Activated CD4-positive, alpha-beta T cell treated with anti-CD3 and anti-CD28 coated beads for 36 hours (primary cell): Measurements from ENCODE around the gene PSMB8. TPM values are rescaled to one million over a fixed set of nuclear protein-coding genes. Genes with fewer than 3 reads are reported as not detected.

Source experiments
- ATAC-seq: fragments of 200-7000 bp; cut with Tn5 transposase; one replicate; pipeline ENCODE4 v1.10.0; 2021; ENCODE audit warnings: mild to moderate bottlenecking, moderate library complexity
- CTCF ChIA-PET: fragments of 350-600 bp; sonication (Branson Sonifier 250); formaldehyde crosslinking; loops from one replicate; lab custom pipeline; 2021; ENCODE audit warnings: antibody characterized with exemption; lab: Charles Lee
- POLR2A ChIA-PET: fragments of 350-600 bp; sonication (Branson Sonifier 250); formaldehyde crosslinking; loops from one replicate; lab custom pipeline; 2021; ENCODE audit warnings: antibody characterized with exemption, inconsistent platforms; lab: Charles Lee
- DNase-seq: peaks from one replicate; pipeline ENCODE4 v3.0.0-alpha.2; 2020
- H3K27ac Mint-ChIP-seq: one replicate; pipeline ENCODE4 v1.8.0; 2021; ENCODE audit warnings: mixed read lengths
- H3K27me3 Mint-ChIP-seq: one replicate; pipeline ENCODE4 v1.8.0; 2021; ENCODE audit warnings: mixed read lengths
- H3K36me3 Mint-ChIP-seq: one replicate; pipeline ENCODE4 v1.8.0; 2021; ENCODE audit warnings: low read depth, mixed read lengths
- H3K4me1 Mint-ChIP-seq: one replicate; pipeline ENCODE4 v1.8.0; 2021; ENCODE audit warnings: mixed read lengths
- H3K4me3 Mint-ChIP-seq: one replicate; pipeline ENCODE4 v1.8.0; 2021; ENCODE audit warnings: mild to moderate bottlenecking, moderate library complexity, mixed read lengths
- H3K9me3 Mint-ChIP-seq: one replicate; pipeline ENCODE4 v1.8.0; 2021; ENCODE audit warnings: low read depth, mixed read lengths
- intact Hi-C, 2 experiments: fragments of 100-400 bp; cut with DNase I in 1 of 2; cut with micrococcal nuclease in 1 of 2; formaldehyde crosslinking; loops; one replicate each; pipeline versions ENCODE4 v1.14.2 to v1.15.1; 2022 to 2024; cut with DNase I, micrococcal nuclease
- total RNA-seq, 2 experiments: library from RNA; stranded (reverse); gene quantifications; one replicate each; pipeline ENCODE4 v1.2.3, GENCODE V29; 2021

PSMB8 gene
- total RNA-seq, 2 experiments from 2014 or later = 238 to 338 TPM

DNA sequence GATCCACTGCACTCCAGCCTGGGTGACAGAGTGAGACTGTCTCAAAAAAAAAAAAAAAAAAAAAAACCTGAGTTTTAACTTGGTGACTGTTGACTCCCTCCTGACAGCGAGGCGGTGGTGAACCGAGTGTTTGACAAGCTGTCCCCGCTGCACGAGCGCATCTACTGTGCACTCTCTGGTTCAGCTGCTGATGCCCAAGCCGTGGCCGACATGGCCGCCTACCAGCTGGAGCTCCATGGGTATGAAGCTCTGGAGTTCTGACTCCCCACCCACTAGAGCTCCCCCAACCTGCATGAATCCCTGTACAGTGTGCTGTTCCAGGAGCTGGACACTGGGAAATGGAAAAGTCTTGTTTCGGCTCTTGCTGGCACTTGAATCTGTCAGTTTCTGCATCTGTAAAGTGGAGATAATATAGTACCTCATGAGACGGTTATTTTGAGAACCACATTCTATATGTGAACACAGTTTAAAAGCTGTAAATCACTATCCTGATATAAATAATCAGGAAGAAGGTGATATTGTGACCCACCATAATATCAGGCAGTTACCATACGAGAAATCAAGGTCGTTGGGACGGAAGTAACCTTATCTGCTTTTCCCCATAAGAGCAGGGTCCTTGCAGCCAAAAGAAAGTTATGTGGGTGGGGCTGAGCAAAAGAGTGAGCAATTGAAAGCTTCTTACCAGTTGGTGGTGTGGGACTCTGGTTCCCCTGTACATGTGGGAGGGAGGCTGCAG is 13.5 kb upstream of the PSMB8 start:
- CTCF ChIA-PET = interaction anchor here (0.6 to 8.0 kb wide), 14 partner anchors 8 to 1818 kb away, joined by 3 to 240 read pairs (median 3); partner anchors contain the start of genes HLA-DMA, PSMB8 and TAP2
- H3K27ac Mint-ChIP-seq = peak overlapping the region; percentile 74
- H3K4me1 Mint-ChIP-seq = peaks cover 55% of the 10 kb centered on the region
- H3K9me3 Mint-ChIP-seq = no peaks in the 10 kb centered on the region
- peaks cover 80% of the 10 kb centered on the region for H3K36me3 Mint-ChIP-seq
- H3K4me3 Mint-ChIP-seq = peak overlapping the region; percentile 6
- no peaks in the 10 kb centered on the region for H3K27me3 Mint-ChIP-seq
- ATAC-seq = no peak
- DNase-seq = no peak
- intact Hi-C loops = loop anchor here in 1 of 2 experiments (1.0 kb wide), 1 partner anchor 8 kb away; no protein-coding TSS in a partner anchor
- POLR2A ChIA-PET = interaction anchor here (1.1 to 1.8 kb wide), 3 partner anchors 19 to 117 kb away, joined by 3 to 11 read pairs (median 3); partner anchors contain the start of gene TAP2

DNA sequence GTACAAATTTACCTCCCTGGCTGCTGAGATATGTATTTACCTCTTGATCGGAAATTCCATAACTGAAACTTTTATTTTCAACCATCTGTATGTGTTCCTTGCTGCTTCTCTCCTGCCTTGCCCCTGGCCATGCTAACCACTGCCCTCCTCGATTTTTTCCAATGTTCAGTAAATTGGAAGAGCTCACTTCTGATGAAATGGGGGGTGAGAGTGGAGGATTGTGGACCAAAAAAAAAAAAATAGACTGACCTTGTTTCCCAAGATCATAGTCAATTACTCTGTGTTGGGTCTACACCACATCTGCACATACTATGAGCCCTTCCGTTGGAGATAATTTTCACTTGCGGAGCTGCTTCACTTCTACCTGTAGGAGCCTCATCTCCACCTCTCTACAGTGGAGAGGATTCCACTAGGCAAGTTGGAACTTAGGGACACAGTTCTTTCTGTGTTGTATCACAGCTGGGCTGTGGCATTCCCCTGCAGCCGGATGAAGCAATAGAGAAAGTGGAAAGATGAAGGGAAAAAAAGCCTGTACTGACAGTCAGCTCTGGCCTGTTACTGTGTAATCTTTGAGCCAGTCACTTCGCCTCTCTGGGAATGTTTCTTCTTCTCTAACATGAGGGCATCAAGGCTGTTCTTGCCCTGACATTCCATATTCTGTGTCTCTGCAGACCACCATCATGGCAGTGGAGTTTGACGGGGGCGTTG is 11.8 kb upstream of the PSMB8 start:
- peaks cover 59% of the 10 kb centered on the region for H3K4me1 Mint-ChIP-seq
- ChIA-PET CTCF (interaction anchor here (0.5 to 8.0 kb wide), 14 partner anchors 9 to 370 kb away, joined by 3 to 240 read pairs (median 4); partner anchors contain the start of genes PSMB8 and TAP2), POLR2A (interaction anchor here (0.5 to 4.2 kb wide), 5 partner anchors 11 to 434 kb away, joined by 3 to 65 read pairs (median 57); partner anchors contain the start of genes PFDN6, PSMB8, TAP2 and WDR46)
- peak overlapping the region; percentile 99 for H3K27ac Mint-ChIP-seq
- H3K9me3 Mint-ChIP-seq = no peaks in the 10 kb centered on the region
- ATAC-seq (no peak), DNase-seq (no peak)
- intact Hi-C loops = loop anchor here (2.0 kb wide), 2 partner anchors 115 to 1235 kb away; partner anchors contain the start of gene PRRC2A (in 1 of the 2)
- H3K27me3 Mint-ChIP-seq = no peaks in the 10 kb centered on the region
- H3K36me3 Mint-ChIP-seq = peaks cover 85% of the 10 kb centered on the region
- H3K4me3 Mint-ChIP-seq = peak overlapping the region; percentile 100

DNA sequence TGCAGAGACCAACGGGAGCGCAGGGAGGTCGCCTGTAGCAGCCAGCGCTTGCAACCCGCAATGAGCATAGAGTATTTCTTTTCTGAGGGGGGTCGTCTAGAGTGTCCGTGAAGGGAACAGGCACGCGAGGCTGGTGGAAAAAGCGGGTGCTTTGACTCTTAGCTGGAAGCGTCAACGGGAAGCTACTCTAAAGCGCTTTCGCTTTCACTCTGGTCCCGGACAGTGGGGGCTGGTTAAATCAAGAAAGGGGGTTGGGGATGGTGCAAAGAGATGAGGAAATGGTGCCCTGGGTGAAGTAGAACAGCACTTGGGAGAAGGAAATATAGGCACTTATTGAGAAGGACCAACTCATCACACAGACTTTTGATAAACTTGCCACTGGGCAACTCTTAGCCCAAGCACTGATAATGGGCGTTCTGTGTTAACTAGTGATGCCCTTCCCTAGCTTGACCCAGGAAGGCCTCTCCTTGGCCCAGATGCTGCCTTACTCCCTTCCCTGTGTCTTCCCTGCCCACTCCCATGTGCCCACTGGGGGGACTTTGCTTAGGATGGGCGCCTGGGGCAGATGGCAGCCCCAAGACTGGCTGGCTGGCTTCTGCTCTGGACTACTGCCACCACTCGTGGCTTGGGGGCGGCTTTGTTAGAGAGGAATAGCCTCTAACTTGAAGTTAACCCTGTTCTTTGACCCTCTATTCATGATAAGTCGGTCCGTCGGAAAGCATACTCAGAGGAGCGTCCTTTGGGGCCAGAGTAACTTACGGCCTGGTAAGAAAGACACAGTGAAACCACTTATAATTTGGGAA is 10.7 kb upstream of the PSMB8 start:
- intact Hi-C loops = loop anchor here (1.0 to 5.0 kb wide), 11 partner anchors 10 to 1234 kb away; partner anchors contain the start of genes TAP2 (in 2 of the 2), BRD2 (in 1 of the 2), CUTA (in 1 of the 2) and PHF1 (in 1 of the 2)
- H3K4me3 Mint-ChIP-seq = peak overlapping the region; percentile 100
- H3K9me3 Mint-ChIP-seq = no peaks in the 10 kb centered on the region
- H3K36me3 Mint-ChIP-seq = peaks cover 90% of the 10 kb centered on the region
- H3K4me1 Mint-ChIP-seq = peaks cover 64% of the 10 kb centered on the region
- H3K27ac Mint-ChIP-seq = peak overlapping the region; percentile 99
- no peaks in the 10 kb centered on the region for H3K27me3 Mint-ChIP-seq
- ChIA-PET POLR2A (interaction anchor here (0.6 to 4.2 kb wide), 7 partner anchors 10 to 117 kb away, joined by 3 to 65 read pairs (median 10); partner anchors contain the start of genes BRD2, PSMB8 and TAP2), CTCF (interaction anchor here (0.7 to 8.0 kb wide), 9 partner anchors 10 to 441 kb away, joined by 4 to 240 read pairs (median 7); partner anchors contain the start of genes HLA-DMA, PSMB8 and TAP2)
- DNase-seq = peak; percentile 72
- peak; percentile 21 for ATAC-seq

DNA sequence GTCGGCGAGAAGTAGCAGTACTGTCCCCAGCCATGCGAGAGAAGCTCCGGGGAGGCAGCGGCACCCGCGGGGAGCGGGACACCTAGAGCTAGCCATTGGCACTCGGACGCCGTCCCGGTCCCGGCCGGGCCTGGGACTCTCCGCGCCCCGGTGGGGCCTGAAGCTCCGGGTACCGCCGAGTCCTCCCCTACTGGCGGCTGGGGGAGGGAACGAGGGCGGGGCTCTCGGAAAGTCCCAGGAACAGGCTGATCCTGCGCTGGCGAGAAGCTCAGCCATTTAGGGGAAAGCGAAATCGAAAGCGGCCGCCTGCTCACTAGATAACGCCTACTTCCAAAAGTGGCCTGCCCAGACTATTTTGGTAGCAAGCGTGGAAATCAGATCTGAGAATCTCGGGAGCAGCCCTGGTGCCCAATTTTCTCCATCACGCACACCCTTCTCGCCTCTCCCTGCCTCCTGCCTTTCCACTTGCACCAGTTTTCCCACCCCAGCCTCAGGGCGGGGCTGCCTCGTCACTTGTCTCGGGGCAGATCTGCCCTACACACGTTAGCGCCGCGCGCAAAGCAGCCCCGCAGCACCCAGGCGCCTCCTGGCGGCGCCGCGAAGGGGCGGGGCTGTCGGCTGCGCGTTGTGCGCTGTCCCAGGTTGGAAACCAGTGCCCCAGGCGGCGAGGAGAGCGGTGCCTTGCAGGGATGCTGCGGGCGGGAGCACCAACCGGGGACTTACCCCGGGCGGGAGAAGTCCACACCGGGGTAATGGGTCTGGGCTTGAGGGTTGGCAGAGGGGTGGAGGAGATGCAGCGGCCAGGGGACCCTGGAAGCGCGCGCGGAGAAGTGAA is 9.9 kb upstream of the PSMB8 start, which contains the start of the genes PSMB9 and TAP1:
Gene PSMB9 (plus strand): TSS at position 652 of the 835 bp plus-strand sequence. CDS start 38 bp downstream, at position 690.
Gene TAP1 (minus strand): TSS at position 164 of the 835 bp plus-strand sequence. CDS start 68 bp downstream, at position 96.
- intact Hi-C loops = loop anchor here (1.0 to 5.0 kb wide), 16 partner anchors 9 to 1233 kb away; partner anchors contain the start of genes PSMB8 (in 2 of the 2), TAP2 (in 2 of the 2), ATF6B (in 1 of the 2) and BRD2 (in 1 of the 2)
- ATAC-seq (peak; percentile 84), DNase-seq (peak; percentile 98)
- Mint-ChIP-seq H3K4me3 (peak within 1 kb of the TSS; percentile 100), H3K27me3 (no peaks in the 10 kb centered on the region), H3K4me1 (peaks cover 62% of the 10 kb centered on the region), H3K9me3 (no peaks in the 10 kb centered on the region), H3K36me3 (peaks cover 89% of the 10 kb centered on the region), H3K27ac (peak within 1 kb of the TSS; percentile 99)
- ChIA-PET CTCF (interaction anchor here (0.7 to 8.0 kb wide), 11 partner anchors 12 to 440 kb away, joined by 3 to 240 read pairs (median 5); partner anchors contain the start of genes HLA-DMA, PSMB8 and TAP2), POLR2A (interaction anchor here (0.7 to 4.2 kb wide), 12 partner anchors 9 to 1307 kb away, joined by 3 to 65 read pairs (median 4); partner anchors contain the start of genes PFDN6, PSMB8, TAP2 and WDR46)

DNA sequence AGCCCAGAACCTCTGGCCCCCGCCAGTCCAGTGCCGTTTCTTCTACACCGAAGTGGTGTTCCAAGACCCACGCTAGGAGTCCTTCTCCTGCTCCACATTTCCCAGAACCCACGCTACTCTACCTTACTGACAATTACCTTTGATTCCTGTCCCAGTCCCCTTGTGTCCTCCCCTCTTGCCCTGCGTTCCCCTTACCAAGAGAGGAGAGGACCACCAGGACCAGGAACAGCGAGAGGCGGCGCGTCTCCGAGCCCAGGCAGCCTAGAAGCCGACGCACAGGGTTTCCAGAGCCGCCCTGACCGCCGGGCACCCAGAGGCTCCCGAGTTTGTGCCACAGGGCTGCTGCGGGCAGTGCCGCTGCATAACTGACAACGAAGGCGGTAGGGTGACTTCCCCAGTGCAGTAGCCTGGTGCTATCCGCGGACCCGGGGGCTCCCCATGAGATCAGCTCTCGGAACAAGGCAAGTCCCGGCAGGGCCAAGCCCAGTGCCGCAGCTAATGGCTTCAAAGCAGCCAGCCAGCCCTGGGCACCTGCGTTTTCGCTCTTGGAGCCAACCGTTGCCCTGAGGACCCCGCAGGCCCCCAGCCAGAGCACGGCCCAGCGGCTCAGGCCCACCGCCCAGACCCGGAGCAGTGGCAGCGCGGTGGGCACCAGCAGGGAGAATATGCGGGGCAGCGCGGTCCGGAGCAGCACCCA is 9.1 kb upstream of the PSMB8 start:
- peak; percentile 39 for ATAC-seq
- ChIA-PET CTCF (interaction anchor here (0.9 to 8.0 kb wide), 8 partner anchors 11 to 132 kb away, joined by 3 to 240 read pairs (median 8); partner anchors contain the start of genes HLA-DMA, PSMB8 and TAP2), POLR2A (interaction anchor here (0.5 to 4.2 kb wide), 12 partner anchors 8 to 1306 kb away, joined by 3 to 65 read pairs (median 4); partner anchors contain the start of genes PFDN6, PSMB8, TAP2 and WDR46)
- peaks cover 62% of the 10 kb centered on the region for H3K4me1 Mint-ChIP-seq
- peaks cover 89% of the 10 kb centered on the region for H3K36me3 Mint-ChIP-seq
- no peaks in the 10 kb centered on the region for H3K9me3 Mint-ChIP-seq
- H3K4me3 Mint-ChIP-seq = peak overlapping the region; percentile 100
- no peaks in the 10 kb centered on the region for H3K27me3 Mint-ChIP-seq
- peak; percentile 82 for DNase-seq
- intact Hi-C loops = loop anchor here (1.0 to 5.0 kb wide), 10 partner anchors 9 to 1114 kb away; partner anchors contain the start of genes ATF6B (in 1 of the 2), CUTA (in 1 of the 2), PHF1 (in 1 of the 2) and PSMB8 (in 1 of the 2)
- peak overlapping the region; percentile 94 for H3K27ac Mint-ChIP-seq

DNA sequence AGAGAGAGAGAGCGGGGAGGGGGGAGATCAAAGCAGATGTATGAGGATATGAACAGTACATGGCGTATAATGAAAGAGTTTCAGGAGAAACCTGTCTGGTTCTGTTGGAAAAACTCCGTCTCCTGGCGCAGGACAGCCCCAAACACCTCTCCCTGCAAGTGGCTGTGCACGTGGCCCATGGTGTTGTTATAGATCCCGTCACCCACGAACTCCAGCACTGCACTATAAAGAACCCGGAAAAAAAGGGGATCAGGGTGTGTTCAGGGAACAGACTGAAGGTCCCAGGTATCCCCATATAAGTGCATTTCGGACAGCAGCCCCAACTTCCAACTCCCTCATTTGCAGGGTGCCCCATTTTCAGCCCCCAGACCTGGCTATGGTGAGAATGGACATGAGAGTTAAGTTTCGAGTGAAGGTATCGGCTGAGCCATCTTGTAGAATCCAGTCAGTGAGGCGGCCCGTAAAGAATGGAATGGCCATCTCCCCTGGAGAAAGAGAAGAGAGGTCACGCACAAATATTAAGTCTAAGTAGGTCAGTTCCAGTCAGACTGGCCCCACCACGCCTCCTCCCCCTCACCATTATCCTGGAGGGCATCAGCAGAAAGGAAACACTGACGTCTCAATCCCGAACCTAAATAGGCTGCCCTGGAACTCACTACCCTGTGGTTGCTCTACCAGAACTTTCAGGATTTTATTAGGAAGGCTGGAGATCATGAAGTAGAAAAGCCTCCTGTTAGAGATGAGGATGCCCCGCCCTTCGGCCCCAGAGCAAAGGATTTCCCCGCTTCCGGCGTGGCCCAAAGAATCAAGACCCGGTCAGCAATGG is 8.4 kb upstream of the PSMB8 start:
- Mint-ChIP-seq H3K4me3 (peak overlapping the region; percentile 100), H3K36me3 (peaks cover 89% of the 10 kb centered on the region), H3K27ac (peak overlapping the region; percentile 94), H3K27me3 (no peaks in the 10 kb centered on the region), H3K9me3 (no peaks in the 10 kb centered on the region), H3K4me1 (peaks cover 62% of the 10 kb centered on the region)
- CTCF ChIA-PET = interaction anchor here (0.9 to 8.0 kb wide), 5 partner anchors 10 to 104 kb away, joined by 3 to 240 read pairs (median 46); partner anchors contain the start of genes PSMB8 and TAP2
- ATAC-seq (no peak), DNase-seq (peak; percentile 60)
- intact Hi-C loops = loop anchor here (2.0 to 5.0 kb wide), 6 partner anchors 349 to 1113 kb away; partner anchors contain the start of genes CUTA (in 1 of the 2), PHF1 (in 1 of the 2), RPS18 (in 1 of the 2) and RXRB (in 1 of the 2)
- POLR2A ChIA-PET = interaction anchor here (0.5 to 4.2 kb wide), 7 partner anchors 7 to 127 kb away, joined by 3 to 65 read pairs (median 4); partner anchors contain the start of genes PSMB8 and TAP2

DNA sequence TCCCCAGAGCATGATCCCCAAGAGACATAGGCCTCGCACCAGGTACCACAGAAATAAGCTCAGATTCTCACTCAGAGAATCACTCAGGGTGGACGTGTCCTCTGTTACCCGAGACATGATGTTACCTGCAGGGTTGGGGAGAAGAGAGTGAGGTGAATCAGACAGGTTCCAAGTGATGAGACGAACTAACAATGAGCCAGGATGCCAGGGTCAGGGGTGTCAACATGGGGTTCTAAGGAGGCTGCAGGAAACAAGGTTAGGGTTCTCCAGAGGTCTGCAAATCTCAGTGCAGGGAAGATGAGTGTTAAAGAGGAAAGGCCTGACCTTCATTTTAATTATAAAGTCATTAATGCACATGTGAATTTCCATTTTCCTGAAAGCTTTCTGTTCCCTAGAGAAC is 7.2 kb upstream of the PSMB8 start:
- Mint-ChIP-seq H3K9me3 (no peaks in the 10 kb centered on the region), H3K27ac (peak overlapping the region; percentile 94), H3K4me3 (peak overlapping the region; percentile 100), H3K4me1 (peaks cover 61% of the 10 kb centered on the region), H3K27me3 (no peaks in the 10 kb centered on the region), H3K36me3 (peaks cover 88% of the 10 kb centered on the region)
- DNase-seq (no peak), ATAC-seq (no peak)
- intact Hi-C loops = loop anchor here (5.0 kb wide), 4 partner anchors 421 to 654 kb away; partner anchors contain the start of genes CUTA (in 1 of the 2), PHF1 (in 1 of the 2), RPS18 (in 1 of the 2) and VPS52 (in 1 of the 2)
- POLR2A ChIA-PET = interaction anchor here (1.7 kb wide), 1 partner anchor 120 kb away, joined by 4 read pairs; no protein-coding TSS in a partner anchor
- CTCF ChIA-PET = interaction anchor here (0.7 to 3.7 kb wide), 5 partner anchors 12 to 133 kb away, joined by 3 to 46 read pairs (median 3); partner anchors contain the start of gene TAP2
